ENCODE measurements around the gene ASAP2. TPM values are rescaled to one million over a fixed set of nuclear protein-coding genes. Genes with fewer than 3 reads are reported as not detected.

Gene ASAP2
- total RNA-seq, 1 donor from 2014 or later, result 4.0 TPM

GRCh38 chr2:9313443-9313842, 106.8 kb downstream of the ASAP2 start:
- no peak for DNase-seq (ENCODE audit: low spot score)
- no peak for ATAC-seq

- ATAC-seq (no peak), DNase-seq (ENCODE audit: low spot score) (no peak)
These were observed 108.8 kb downstream of the ASAP2 start for GRCh38 chr2:9315280-9315847.

- no peak for ATAC-seq
- DNase-seq (ENCODE audit: low spot score), result no peak
These were observed 110.9 kb downstream of the ASAP2 start for GRCh38 chr2:9317559-9317958.

GRCh38 chr2:9318461-9319337, 112.1 kb downstream of the ASAP2 start:
- ATAC-seq, result peak; percentile 55

GRCh38 chr2:9319338-9319715, 112.7 kb downstream of the ASAP2 start:
- DNase-seq (ENCODE audit: low spot score) (no peak), ATAC-seq (no peak)

More at GRCh38 chr2:9318461-9319337, 112.1 kb downstream of the ASAP2 start:
- DNase-seq (ENCODE audit: low spot score), result no peak

GRCh38 chr2:9322576-9322975, 116.0 kb downstream of the ASAP2 start:
- ATAC-seq, result no peak
- DNase-seq (ENCODE audit: low spot score), result no peak

GRCh38 chr2:9325428-9325827, 118.8 kb downstream of the ASAP2 start:
- ATAC-seq, result no peak

GRCh38 chr2:9326975-9327374, 120.4 kb downstream of the ASAP2 start:
- no peak for DNase-seq (ENCODE audit: low spot score)
- ATAC-seq, result no peak

More at GRCh38 chr2:9325428-9325827, 118.8 kb downstream of the ASAP2 start:
- no peak for DNase-seq (ENCODE audit: low spot score)

- DNase-seq (ENCODE audit: low spot score), result no peak
- ATAC-seq, result no peak
These were observed 121.3 kb downstream of the ASAP2 start for GRCh38 chr2:9327873-9328352.

GRCh38 chr2:9328931-9329330, 122.3 kb downstream of the ASAP2 start:
- DNase-seq (ENCODE audit: low spot score), result no peak
- no peak for ATAC-seq

- DNase-seq (ENCODE audit: low spot score), result no peak
- ATAC-seq, result no peak
These were observed 122.9 kb downstream of the ASAP2 start for GRCh38 chr2:9329497-9329896.

- DNase-seq (ENCODE audit: low spot score), result no peak
- ATAC-seq, result no peak
These were observed 124.1 kb downstream of the ASAP2 start for GRCh38 chr2:9330612-9331270.

GRCh38 chr2:9331704-9332103, 125.1 kb downstream of the ASAP2 start:
- no peak for ATAC-seq
- DNase-seq (ENCODE audit: low spot score), result no peak

- no peak for ATAC-seq
- DNase-seq (ENCODE audit: low spot score), result no peak
These were observed 125.7 kb downstream of the ASAP2 start for GRCh38 chr2:9332136-9332852.

GRCh38 chr2:9332853-9333245, 126.2 kb downstream of the ASAP2 start:
- ATAC-seq (no peak), DNase-seq (ENCODE audit: low spot score) (no peak)

- DNase-seq (ENCODE audit: low spot score) (peak; percentile 70), ATAC-seq (peak; percentile 71)
These were observed 127.1 kb downstream of the ASAP2 start for GRCh38 chr2:9333591-9334171.

- ATAC-seq (no peak), DNase-seq (ENCODE audit: low spot score) (no peak)
These were observed 128.1 kb downstream of the ASAP2 start for GRCh38 chr2:9334761-9335160.

- ATAC-seq (peak; percentile 66), DNase-seq (ENCODE audit: low spot score) (peak; percentile 87)
These were observed 128.8 kb downstream of the ASAP2 start for GRCh38 chr2:9335322-9335832.

- peak; percentile 78 for DNase-seq (ENCODE audit: low spot score)
- peak; percentile 70 for ATAC-seq
These were observed 129.6 kb downstream of the ASAP2 start for GRCh38 chr2:9336241-9336575.

GRCh38 chr2:9336576-9337314, 130.1 kb downstream of the ASAP2 start:
- DNase-seq (ENCODE audit: low spot score) (peak; percentile 85), ATAC-seq (peak; percentile 79)
